ENCODE measurements around the gene ZNF474.
A peak's percentile ranks its signal among the peaks of the same experiment; 100 is the strongest.
"Not testable (repeated sequence)": the region's sequence is repeated elsewhere in the genome, so short reads cannot be mapped to it uniquely, and the experiment has no call there.

The ZNF474 gene

GRCh38 chr5:122129306-122129705, at the start of gene ZNF474:
Gene ZNF474, plus strand, starts transcription at chr5:122129546. Its CDS starts 22,445 bp downstream, at chr5:122151991.
- DNase-seq (ENCODE audit: low read depth, low spot score), result peak; percentile 71

- no peak for DNase-seq (ENCODE audit: low read depth, low spot score)
Observed at GRCh38 chr5:122081541-122081940, 47.8 kb upstream of the ZNF474 start.

- no peak for DNase-seq (ENCODE audit: low read depth, low spot score)
Observed at GRCh38 chr5:122083535-122083934, 45.8 kb upstream of the ZNF474 start.

GRCh38 chr5:122085041-122085440, 44.3 kb upstream of the ZNF474 start:
- no peak for DNase-seq (ENCODE audit: low read depth, low spot score)

- no peak for DNase-seq (ENCODE audit: low read depth, low spot score)
Observed at GRCh38 chr5:122089096-122090013, 40.0 kb upstream of the ZNF474 start.

GRCh38 chr5:122091936-122092600, 37.3 kb upstream of the ZNF474 start:
- DNase-seq (ENCODE audit: low read depth, low spot score), result no peak

- no peak for DNase-seq (ENCODE audit: low read depth, low spot score)
Observed at GRCh38 chr5:122093415-122094180, 35.7 kb upstream of the ZNF474 start.

- DNase-seq (ENCODE audit: low read depth, low spot score), result not testable (repeated sequence)
Observed at GRCh38 chr5:122094251-122094650, 35.1 kb upstream of the ZNF474 start.

- DNase-seq (ENCODE audit: low read depth, low spot score), result no peak
Observed at GRCh38 chr5:122095158-122095557, 34.2 kb upstream of the ZNF474 start.

- DNase-seq (ENCODE audit: low read depth, low spot score), result no peak
Observed at GRCh38 chr5:122097391-122097790, 32.0 kb upstream of the ZNF474 start.

- no peak for DNase-seq (ENCODE audit: low read depth, low spot score)
Observed at GRCh38 chr5:122099060-122099790, 30.1 kb upstream of the ZNF474 start.

GRCh38 chr5:122101636-122102285, 27.6 kb upstream of the ZNF474 start:
- no peak for DNase-seq (ENCODE audit: low read depth, low spot score)

GRCh38 chr5:122102825-122103224, 26.5 kb upstream of the ZNF474 start:
- peak; percentile 71 for DNase-seq (ENCODE audit: low read depth, low spot score)

- no peak for DNase-seq (ENCODE audit: low read depth, low spot score)
Observed at GRCh38 chr5:122105909-122106308, 23.4 kb upstream of the ZNF474 start.

GRCh38 chr5:122107016-122107415, 22.3 kb upstream of the ZNF474 start:
- DNase-seq (ENCODE audit: low read depth, low spot score), result no peak

GRCh38 chr5:122110987-122111386, 18.4 kb upstream of the ZNF474 start:
- no peak for DNase-seq (ENCODE audit: low read depth, low spot score)

- no peak for DNase-seq (ENCODE audit: low read depth, low spot score)
Observed at GRCh38 chr5:122111460-122111859, 17.9 kb upstream of the ZNF474 start.

- DNase-seq (ENCODE audit: low read depth, low spot score), result no peak
Observed at GRCh38 chr5:122112063-122112462, 17.3 kb upstream of the ZNF474 start.

GRCh38 chr5:122112733-122113558, 16.4 kb upstream of the ZNF474 start:
- DNase-seq (ENCODE audit: low read depth, low spot score), result no peak

GRCh38 chr5:122114501-122114900, 14.8 kb upstream of the ZNF474 start:
- no peak for DNase-seq (ENCODE audit: low read depth, low spot score)

Measured in brain pericyte (primary cell).